CD14-positive monocyte (primary cell): Measurements from ENCODE around the gene PANK2. TPM values are rescaled to one million over a fixed set of nuclear protein-coding genes. Genes with fewer than 3 reads are reported as not detected.

Source experiments
- DNase-seq, 3 donors: peaks; one replicate each; pipeline ENCODE4 v3.0.0-alpha.2; 2011 to 2022
- H2AFZ ChIP-seq: 2 replicates; pipeline ENCODE4 v1.6.0; 2012; ENCODE audit warnings: mild to moderate bottlenecking, low read depth, low read length, inconsistent platforms; ENCODE audit not compliant: insufficient read depth, poor library complexity, severe bottlenecking
- H3K27ac ChIP-seq, 2 donors: 1 replicate in 1 of 2; 2 replicates in 1 of 2; pipeline ENCODE4 v1.5.1; 2012 to 2013; ENCODE audit warnings: low read length in 2 of 2, control low read depth in 1 of 2, inconsistent platforms in 1 of 2, low read depth in 1 of 2, mild to moderate bottlenecking in 1 of 2
- H3K27me3 ChIP-seq, 2 donors: one replicate each; pipeline versions ENCODE4 v1.6.0 to v1.6.1; 2011 to 2013; ENCODE audit warnings: low read length in 2 of 2; ENCODE audit not compliant: control insufficient read depth in 2 of 2, insufficient read depth in 2 of 2
- H3K36me3 ChIP-seq, 2 donors: replicated peaks in 1 of 2; 1 replicate in 1 of 2; 2 replicates in 1 of 2; pipeline versions ENCODE4 v1.5.1 to v1.6.1; 2012 to 2013; ENCODE audit warnings: low read length in 2 of 2, control low read depth in 1 of 2, inconsistent platforms in 1 of 2, mild to moderate bottlenecking in 1 of 2; ENCODE audit not compliant: insufficient read depth in 2 of 2, control insufficient read depth in 1 of 2
- H3K4me1 ChIP-seq, 2 donors: 1 replicate in 1 of 2; 2 replicates in 1 of 2; pipeline versions ENCODE4 v1.5.1 to v1.6.1; 2012 to 2013; ENCODE audit warnings: low read length in 2 of 2, control low read depth in 1 of 2, inconsistent platforms in 1 of 2, mild to moderate bottlenecking in 1 of 2, moderate library complexity in 1 of 2; ENCODE audit not compliant: insufficient read depth in 2 of 2, control insufficient read depth in 1 of 2
- H3K4me2 ChIP-seq: replicated peaks from 2 replicates; pipeline ENCODE3; 2012; ENCODE audit warnings: low read length, moderate library complexity, mild to moderate bottlenecking; ENCODE audit not compliant: poor library complexity, severe bottlenecking; ENCODE audit errors: extremely low read depth
- H3K4me3 ChIP-seq, 3 experiments: fragments of 200-600 bp in 1 of 3; sonication (generic) in 1 of 3; replicated peaks in 1 of 3; 1 replicate in 2 of 3; 2 replicates in 1 of 3; pipeline ENCODE4 v1.5.1; 2011 to 2013; ENCODE audit warnings: low read length in 3 of 3, mild to moderate bottlenecking in 3 of 3, control low read depth in 2 of 3, low read depth in 2 of 3, inconsistent platforms in 1 of 3, moderate library complexity in 1 of 3
- H3K79me2 ChIP-seq: 2 replicates; pipeline ENCODE4 v1.6.0; 2012; ENCODE audit warnings: mild to moderate bottlenecking, control low read depth, inconsistent platforms, low read length, moderate library complexity; ENCODE audit not compliant: insufficient read depth
- H3K9ac ChIP-seq: 2 replicates; pipeline ENCODE4 v1.6.0; 2017; ENCODE audit warnings: low read length, mild to moderate bottlenecking; ENCODE audit not compliant: insufficient read depth, poor library complexity, severe bottlenecking
- H3K9me3 ChIP-seq, 2 donors: replicated peaks in 1 of 2; 1 replicate in 1 of 2; 2 replicates in 1 of 2; pipeline versions ENCODE4 v1.5.1 to v1.6.1; 2012 to 2013; ENCODE audit warnings: low read length in 2 of 2, control low read depth in 1 of 2; ENCODE audit not compliant: control insufficient read depth in 1 of 2, insufficient read depth in 1 of 2
- H4K20me1 ChIP-seq: 2 replicates; pipeline ENCODE4 v1.6.0; 2012; ENCODE audit warnings: mild to moderate bottlenecking, low read length, control low read depth, moderate library complexity; ENCODE audit not compliant: insufficient read depth
- H3K27ac Mint-ChIP-seq, 7 donors: one replicate each; pipeline ENCODE4 v1.8.0; 2020; ENCODE audit warnings: mild to moderate bottlenecking in 7 of 7, mixed read lengths in 7 of 7, moderate library complexity in 6 of 7, inconsistent platforms in 2 of 7
- H3K27me3 Mint-ChIP-seq, 3 donors: one replicate each; pipeline ENCODE4 v1.8.0; 2021 to 2022; ENCODE audit warnings: low read depth in 3 of 3, mild to moderate bottlenecking in 3 of 3, mixed read lengths in 3 of 3, moderate library complexity in 3 of 3, inconsistent platforms in 1 of 3
- H3K36me3 Mint-ChIP-seq, 2 donors: one replicate each; pipeline ENCODE4 v1.8.0; 2020; ENCODE audit warnings: mixed read lengths in 2 of 2, inconsistent platforms in 1 of 2, mild to moderate bottlenecking in 1 of 2
- H3K4me1 Mint-ChIP-seq: one replicate; pipeline ENCODE4 v1.8.0; 2020; ENCODE audit warnings: mild to moderate bottlenecking, mixed read lengths
- H3K4me3 Mint-ChIP-seq, 2 donors: one replicate each; pipeline ENCODE4 v1.8.0; 2020; ENCODE audit warnings: mild to moderate bottlenecking in 2 of 2, mixed read lengths in 2 of 2, moderate library complexity in 1 of 2
- H3K9me3 Mint-ChIP-seq, 7 donors: one replicate each; pipeline ENCODE4 v1.8.0; 2020 to 2022; ENCODE audit warnings: mixed read lengths in 7 of 7, mild to moderate bottlenecking in 6 of 7, moderate library complexity in 6 of 7, inconsistent platforms in 2 of 7
- WGBS: methylation state at CpG from one replicate; pipeline ENCODE4 v1.1.5; 2013; ENCODE audit warnings: missing lambda C conversion rate; ENCODE audit not compliant: insufficient coverage; 5-methylcytosine and 5-hydroxymethylcytosine counted together
- intact Hi-C, 2 donors: fragments of 100-400 bp; cut with micrococcal nuclease; formaldehyde crosslinking; loops; one replicate each; pipeline versions ENCODE4 v1.15.0 to v1.15.1; 2023
- polyA plus RNA-seq, 3 donors: library from polyadenylated mRNA; depleted of rRNA in 1 of 3; unstranded in 2 of 3; stranded (reverse) in 1 of 3; fragments of 300-500 nt in 2 of 3; fragments of >200 nt in 1 of 3; fragmentation: Illumina TruSeq in 2 of 3; gene quantifications; 1 replicate in 2 of 3; 2 replicates in 1 of 3; pipeline ENCODE4 v1.2.3, GENCODE V29; 2012 to 2021
- TF ChIP-seq, protein P1 (sequence below): fragments of 200-600 bp; IDR thresholded peaks from one replicate; pipeline ENCODE4 v1.8.0; 2022; ENCODE audit warnings: antibody characterized with exemption, mild to moderate bottlenecking

Gene PANK2
- polyA plus RNA-seq, 3 donors, result 36.8 to 65.7 (median 48.0) TPM

DNA sequence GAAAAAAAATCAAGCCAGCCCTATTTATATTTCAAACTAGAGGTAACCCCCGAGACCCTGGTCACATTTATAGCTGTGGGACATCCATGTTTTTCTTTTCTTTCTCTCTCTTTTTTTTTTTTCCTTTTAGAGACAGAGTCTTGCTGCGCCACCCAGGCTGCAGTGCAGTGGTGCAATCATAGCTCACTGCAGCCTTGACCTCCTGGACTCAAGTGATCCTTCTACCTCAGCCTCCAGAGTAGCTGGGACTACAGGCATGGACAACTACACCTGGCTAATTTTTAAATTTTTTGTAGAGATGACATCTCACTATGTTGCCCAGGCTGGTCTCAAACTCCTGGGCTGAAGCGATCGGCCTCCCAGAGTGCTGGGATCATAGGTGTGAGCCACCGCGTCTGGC, 30.5 kb upstream of the PANK2 start:
- Mint-ChIP-seq H3K36me3 (peaks cover 63 to 89% of the 10 kb centered on the region in 2 donors), H3K9me3 (peaks cover 0 to 10% (median 6%) of the 10 kb centered on the region in 7 donors), H3K4me1 (peaks cover 18% of the 10 kb centered on the region), H3K4me3 (no peak overlapping the region), H3K27me3 (peaks cover 0 to 3% (median 2%) of the 10 kb centered on the region in 3 donors), H3K27ac (peak overlapping the region in 2 of 7 donors; percentile 37 to 46)
- no peaks in the 10 kb centered on the region for H3K27me3 ChIP-seq
- no peak overlapping the region for H3K9ac ChIP-seq
- H2AFZ ChIP-seq, result no peak overlapping the region
- no peak overlapping the region for H3K4me2 ChIP-seq
- H3K9me3 ChIP-seq, result peaks cover 4 to 5% of the 10 kb centered on the region in 2 donors
- H3K36me3 ChIP-seq, result peaks cover 59 to 80% of the 10 kb centered on the region in 2 donors
- TF ChIP-seq, protein P1, sequence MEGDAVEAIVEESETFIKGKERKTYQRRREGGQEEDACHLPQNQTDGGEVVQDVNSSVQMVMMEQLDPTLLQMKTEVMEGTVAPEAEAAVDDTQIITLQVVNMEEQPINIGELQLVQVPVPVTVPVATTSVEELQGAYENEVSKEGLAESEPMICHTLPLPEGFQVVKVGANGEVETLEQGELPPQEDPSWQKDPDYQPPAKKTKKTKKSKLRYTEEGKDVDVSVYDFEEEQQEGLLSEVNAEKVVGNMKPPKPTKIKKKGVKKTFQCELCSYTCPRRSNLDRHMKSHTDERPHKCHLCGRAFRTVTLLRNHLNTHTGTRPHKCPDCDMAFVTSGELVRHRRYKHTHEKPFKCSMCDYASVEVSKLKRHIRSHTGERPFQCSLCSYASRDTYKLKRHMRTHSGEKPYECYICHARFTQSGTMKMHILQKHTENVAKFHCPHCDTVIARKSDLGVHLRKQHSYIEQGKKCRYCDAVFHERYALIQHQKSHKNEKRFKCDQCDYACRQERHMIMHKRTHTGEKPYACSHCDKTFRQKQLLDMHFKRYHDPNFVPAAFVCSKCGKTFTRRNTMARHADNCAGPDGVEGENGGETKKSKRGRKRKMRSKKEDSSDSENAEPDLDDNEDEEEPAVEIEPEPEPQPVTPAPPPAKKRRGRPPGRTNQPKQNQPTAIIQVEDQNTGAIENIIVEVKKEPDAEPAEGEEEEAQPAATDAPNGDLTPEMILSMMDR, result no peak
- peaks cover 59% of the 10 kb centered on the region for H4K20me1 ChIP-seq
- no peak for DNase-seq
- peaks cover 34% of the 10 kb centered on the region for H3K79me2 ChIP-seq
- intact Hi-C loops, result loop anchor here in 1 of 2 donors (5.0 kb wide), 1 partner anchor 181 kb away; no protein-coding TSS in a partner anchor
- H3K4me3 ChIP-seq, result no peak overlapping the region
- WGBS, result 100% methylated on average over 2 of the region's 6 CpGs
- no peak overlapping the region for H3K27ac ChIP-seq
- H3K4me1 ChIP-seq, result peaks cover 13 to 17% of the 10 kb centered on the region in 2 donors

DNA sequence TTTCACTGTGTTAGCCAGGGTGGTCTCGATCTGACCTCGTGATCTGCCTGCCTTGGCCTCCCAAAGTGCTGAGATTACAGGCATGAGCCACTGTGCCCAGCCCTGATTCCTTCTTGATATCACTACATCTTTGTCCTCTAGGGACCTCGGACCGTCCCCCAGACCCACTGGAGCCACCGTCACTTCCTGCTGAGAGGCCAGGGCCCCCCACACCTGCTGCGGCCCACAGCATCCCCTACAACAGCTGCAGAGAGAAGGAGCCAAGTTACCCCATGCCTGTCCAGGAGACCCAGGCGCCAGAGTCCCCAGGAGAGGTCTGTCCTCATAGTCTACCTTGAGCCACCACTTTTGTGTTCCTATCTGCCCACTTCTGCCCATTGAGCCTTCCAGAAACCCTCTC, 28.0 kb upstream of the PANK2 start:
- DNase-seq, result no peak
- Mint-ChIP-seq H3K27me3 (peaks cover 0 to 3% (median 2%) of the 10 kb centered on the region in 3 donors), H3K36me3 (peaks cover 71 to 100% of the 10 kb centered on the region in 2 donors), H3K9me3 (peaks cover 0 to 7% (median 6%) of the 10 kb centered on the region in 7 donors), H3K4me3 (no peak overlapping the region), H3K4me1 (peaks cover 2% of the 10 kb centered on the region), H3K27ac (peak overlapping the region in 3 of 7 donors; percentile 6 to 54 (median 13))
- Histone ChIP-seq H3K9ac (no peak overlapping the region), H3K9me3 (peaks cover 4 to 5% of the 10 kb centered on the region in 2 donors), H4K20me1 (peaks cover 64% of the 10 kb centered on the region), H3K36me3 (peaks cover 79 to 100% of the 10 kb centered on the region in 2 donors), H3K79me2 (peaks cover 22% of the 10 kb centered on the region), H2AFZ (no peak overlapping the region), H3K27ac (no peak overlapping the region), H3K4me2 (no peak overlapping the region), H3K4me3 (no peak overlapping the region), H3K27me3 (no peaks in the 10 kb centered on the region), H3K4me1 (no peaks in the 10 kb centered on the region)
- TF ChIP-seq, protein P1, result no peak
- 93% methylated on average over 6 of the region's 7 CpGs for WGBS
- intact Hi-C loops, result no loop called here
